Endodermal cell (in vitro differentiated cells): Measurements from ENCODE around the gene RHOXF2. TPM values are rescaled to one million over a fixed set of nuclear protein-coding genes. Genes with fewer than 3 reads are reported as not detected.

Source experiments
- DNase-seq: peaks from one replicate; pipeline ENCODE4 v3.0.0-alpha.2; 2017
- H3K27ac ChIP-seq: 2 replicates; pipeline ENCODE4 v1.5.1; 2013; ENCODE audit warnings: mild to moderate bottlenecking, low read depth, low read length, moderate library complexity
- H3K27me3 ChIP-seq: 2 replicates; pipeline ENCODE4 v1.6.1; 2013; ENCODE audit warnings: mild to moderate bottlenecking, low read length, moderate library complexity; ENCODE audit not compliant: insufficient read depth, control insufficient read depth, poor library complexity, severe bottlenecking
- H3K36me3 ChIP-seq: 2 replicates; pipeline ENCODE4 v1.7.0; 2013; ENCODE audit warnings: mild to moderate bottlenecking, low read length, moderate library complexity; ENCODE audit not compliant: control insufficient read depth, insufficient read depth
- H3K4me1 ChIP-seq: one replicate; pipeline ENCODE4 v1.7.0; 2013; ENCODE audit warnings: low read length; ENCODE audit not compliant: control insufficient read depth, insufficient read depth
- H3K4me3 ChIP-seq: 2 replicates; pipeline ENCODE4 v1.5.1; 2013; ENCODE audit warnings: mild to moderate bottlenecking, low read length, moderate library complexity
- H3K9ac ChIP-seq: 2 replicates; pipeline ENCODE4 v1.6.1; 2013; ENCODE audit warnings: mild to moderate bottlenecking, low read length, moderate library complexity; ENCODE audit not compliant: poor library complexity, severe bottlenecking; ENCODE audit errors: extremely low read depth
- H3K9me3 ChIP-seq: 2 replicates; pipeline ENCODE4 v1.6.1; 2013; ENCODE audit warnings: mild to moderate bottlenecking, low read length, moderate library complexity; ENCODE audit not compliant: control insufficient read depth
- H3K27ac Mint-ChIP-seq: 2 replicates; pipeline ENCODE4 v1.8.0; 2020; ENCODE audit warnings: mixed read lengths
- H3K27me3 Mint-ChIP-seq: 2 replicates; pipeline ENCODE4 v1.8.0; 2021; ENCODE audit warnings: mild to moderate bottlenecking, mixed read lengths; ENCODE audit not compliant: insufficient read depth
- H3K36me3 Mint-ChIP-seq: 2 replicates; pipeline ENCODE4 v1.8.0; 2020; ENCODE audit warnings: low read depth, mixed read lengths
- H3K4me1 Mint-ChIP-seq: 2 replicates; pipeline ENCODE4 v1.8.0; 2020; ENCODE audit warnings: mixed read lengths
- H3K4me3 Mint-ChIP-seq: 2 replicates; pipeline ENCODE4 v1.8.0; 2020; ENCODE audit warnings: mild to moderate bottlenecking, moderate library complexity, mixed read lengths
- H3K9me3 Mint-ChIP-seq: 2 replicates; pipeline ENCODE4 v1.8.0; 2020; ENCODE audit warnings: mild to moderate bottlenecking, mixed read lengths
- CTCF ChIP-seq: fragments of 200-600 bp; sonication (generic); conservative IDR thresholded peaks from 2 replicates; pipeline ENCODE4 v1.5.0; 2021; ENCODE audit warnings: antibody characterized with exemption, mild to moderate bottlenecking
- WGBS, 2 experiments: methylation state at CpG; one replicate each; pipeline versions ENCODE4 v1.1.5 to v1.1.7; 2013; ENCODE audit warnings: missing lambda C conversion rate in 2 of 2, mixed read lengths in 1 of 2; ENCODE audit not compliant: insufficient coverage in 1 of 2, insufficient read length in 1 of 2; 5-methylcytosine and 5-hydroxymethylcytosine counted together
- total RNA-seq, 2 donors: library from RNA; stranded (reverse); fragmentation: NEBNext Ultra II Directional in 1 of 2; extraction: Animal tissue kit (Norgen Biotek cat#: 25700) in 1 of 2; gene quantifications; 2 replicates in 1 of 2; 3 replicates in 1 of 2; pipeline ENCODE4 v1.2.1, GENCODE V29; 2021

RHOXF2 gene
- total RNA-seq, 2 donors from 2014 or later = not detected

DNA sequence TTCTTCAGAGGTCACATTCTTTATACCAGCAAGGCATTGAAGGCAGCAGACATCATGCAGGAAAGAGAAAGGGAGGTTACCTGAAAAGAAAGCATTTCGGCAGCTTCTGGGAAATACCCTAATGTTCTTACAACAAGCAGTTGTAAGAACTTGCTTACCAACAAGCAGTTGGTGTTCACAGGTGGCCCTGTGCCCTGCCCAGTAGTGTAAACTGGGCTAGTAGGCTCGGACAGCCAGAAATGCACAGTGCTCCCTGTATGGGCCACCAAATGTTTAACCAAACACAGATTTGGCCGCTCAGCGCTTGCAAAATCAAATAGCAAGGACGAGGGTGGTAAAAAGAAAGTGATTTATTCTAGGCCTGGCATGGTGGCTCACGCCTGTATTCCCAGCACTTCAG lies 22.3 kb upstream of the RHOXF2 start:
- no peak overlapping the region for H3K27ac Mint-ChIP-seq

DNA sequence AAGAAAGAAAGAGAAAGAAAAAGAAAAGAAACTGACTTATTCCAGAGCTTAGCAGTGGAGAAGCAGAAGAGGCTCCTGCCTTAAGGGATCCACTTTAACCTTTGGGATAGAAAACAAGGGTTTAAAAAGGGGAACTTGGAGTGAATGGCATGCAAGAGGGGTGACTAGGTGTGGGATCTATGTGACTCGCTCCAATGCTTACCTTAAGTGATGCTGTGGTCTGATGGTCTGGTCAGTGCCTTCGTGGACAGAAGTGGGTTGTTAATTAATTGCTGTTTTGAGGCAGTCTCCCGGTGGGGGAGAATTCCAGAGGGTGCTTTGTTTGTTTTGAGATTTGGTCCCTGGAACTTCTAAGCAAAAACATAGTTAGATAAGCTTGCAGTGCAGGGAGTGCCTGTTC lies 21.6 kb upstream of the RHOXF2 start:
- Histone ChIP-seq H3K9ac (no peak overlapping the region), H3K4me3 (no peak overlapping the region), H3K27me3 (no peaks in the 10 kb centered on the region), H3K27ac (no peak overlapping the region), H3K4me1 (no peaks in the 10 kb centered on the region), H3K9me3 (no peaks in the 10 kb centered on the region), H3K36me3 (no peaks in the 10 kb centered on the region)
- Mint-ChIP-seq H3K36me3 (no peaks in the 10 kb centered on the region), H3K4me3 (no peak overlapping the region), H3K9me3 (peaks cover 39% of the 10 kb centered on the region), H3K4me1 (peaks cover 8% of the 10 kb centered on the region), H3K27me3 (no peaks in the 10 kb centered on the region), H3K27ac (no peak overlapping the region)
- WGBS, 2 experiments = 71% methylated on average over 3 of the region's 3 CpGs; no CpG with 5 or more reads in 1 of the 2 experiments
- TF ChIP-seq CTCF = no peak
- no peak for DNase-seq

More for the DNA sequence above, 22.3 kb upstream of the RHOXF2 start:
- Histone ChIP-seq H3K27ac (no peak overlapping the region), H3K36me3 (no peaks in the 10 kb centered on the region), H3K4me3 (no peak overlapping the region), H3K9me3 (no peaks in the 10 kb centered on the region), H3K27me3 (no peaks in the 10 kb centered on the region), H3K9ac (no peak overlapping the region), H3K4me1 (no peaks in the 10 kb centered on the region)
- 77 to 95% methylated on average over 2 to 6 of the region's 6 CpGs for WGBS, 2 experiments
- Mint-ChIP-seq H3K4me3 (no peak overlapping the region), H3K36me3 (no peaks in the 10 kb centered on the region), H3K9me3 (peaks cover 35% of the 10 kb centered on the region), H3K27me3 (no peaks in the 10 kb centered on the region), H3K4me1 (peaks cover 8% of the 10 kb centered on the region)
- DNase-seq = no peak
- no peak for TF ChIP-seq CTCF

GRCh38 chrX:120137439-120137838 lies 21.0 kb upstream of the RHOXF2 start:
- 100% methylated on average over 1 of the region's 3 CpGs; no CpG with 5 or more reads in 1 of the 2 experiments for WGBS, 2 experiments
- no peaks in the 10 kb centered on the region for H3K27me3 Mint-ChIP-seq
- Histone ChIP-seq H3K9me3 (no peaks in the 10 kb centered on the region), H3K4me1 (no peaks in the 10 kb centered on the region), H3K27me3 (no peaks in the 10 kb centered on the region), H3K4me3 (no peak overlapping the region), H3K27ac (no peak overlapping the region), H3K36me3 (no peaks in the 10 kb centered on the region), H3K9ac (no peak overlapping the region)
- peaks cover 8% of the 10 kb centered on the region for H3K4me1 Mint-ChIP-seq
- no peak for DNase-seq
- H3K4me3 Mint-ChIP-seq = no peak overlapping the region
- H3K27ac Mint-ChIP-seq = peak overlapping the region; percentile 27
- TF ChIP-seq CTCF = no peak
- peaks cover 42% of the 10 kb centered on the region for H3K9me3 Mint-ChIP-seq
- H3K36me3 Mint-ChIP-seq = no peaks in the 10 kb centered on the region
